Activated T-helper 2 cell treated with anti-CD3 and anti-CD28 coated beads, Interferon-gamma antibody, Interleukin-2, Interleukin-4, amounts not matched to agents 10 μg/mL and 5 μg/mL and 100 μg/mL, durations not matched to agents 14 hours and 24 hours and 36 hours (primary cell): ENCODE results near the gene MTHFR. TPM values are rescaled to one million over a fixed set of nuclear protein-coding genes. Genes with fewer than 3 reads are reported as not detected.

Experiments
- DNase-seq: peaks from one replicate; pipeline ENCODE4 v3.0.0; 2021; ENCODE audit warnings: low spot score
- H3K27ac Mint-ChIP-seq: one replicate; pipeline ENCODE4 v1.8.0; 2021; ENCODE audit warnings: mixed read lengths
- H3K27me3 Mint-ChIP-seq: one replicate; pipeline ENCODE4 v1.8.0; 2021; ENCODE audit warnings: low read depth, mixed read lengths
- H3K36me3 Mint-ChIP-seq: one replicate; pipeline ENCODE4 v1.8.0; 2021; ENCODE audit warnings: low read depth, mixed read lengths
- H3K4me1 Mint-ChIP-seq: one replicate; pipeline ENCODE4 v1.8.0; 2021; ENCODE audit warnings: low read depth, mixed read lengths
- H3K4me3 Mint-ChIP-seq: one replicate; pipeline ENCODE4 v1.8.0; 2021; ENCODE audit warnings: low read depth, mild to moderate bottlenecking, moderate library complexity, mixed read lengths
- H3K9me3 Mint-ChIP-seq: one replicate; pipeline ENCODE4 v1.8.0; 2021; ENCODE audit warnings: mixed read lengths
- intact Hi-C: fragments of 100-400 bp; cut with micrococcal nuclease; formaldehyde crosslinking; loops from one replicate; pipeline ENCODE4 v1.15.1; 2023
- total RNA-seq: library from RNA; stranded (reverse); gene quantifications from 2 replicates; pipeline ENCODE4 v1.2.3, GENCODE V29; 2022

MTHFR gene
- total RNA-seq, 1 donor from 2014 or later, result 18.8 TPM

- Mint-ChIP-seq H3K4me3 (peak within 1 kb of the TSS; percentile 96), H3K9me3 (no peaks in the 10 kb centered on the region), H3K36me3 (peaks cover 2% of the 10 kb centered on the region), H3K27ac (peak within 1 kb of the TSS; percentile 75), H3K4me1 (peaks cover 45% of the 10 kb centered on the region), H3K27me3 (peaks cover 6% of the 10 kb centered on the region)
- peak; percentile 83 for DNase-seq
- intact Hi-C loops, result loop anchor here (5.0 kb wide), 1 partner anchor 54 kb away; the partner anchor contains the start of gene MAD2L2
Observed at GRCh38 chr1:11735854-11736745, 69.7 kb downstream of the MTHFR start, which contains the start of gene AGTRAP. TSS of gene AGTRAP (plus strand) at chr1:11736136. CDS start at chr1:11736209, 73 bp downstream.

Other genes starting within 250 kb of the MTHFR start
- gene FBXO2, start 151.5 kb downstream of the MTHFR start, total RNA-seq, result 0.41 and 0.48 TPM in 2 replicates
- gene FBXO44, start 151.1 kb downstream of the MTHFR start, total RNA-seq, result 18.2 and 19.8 TPM in 2 replicates
- gene FBXO6, start 141.8 kb downstream of the MTHFR start, total RNA-seq, result 13.5 and 13.8 TPM in 2 replicates
- gene MAD2L2, start 124.8 kb downstream of the MTHFR start, total RNA-seq, result 77.1 and 78.0 TPM in 2 replicates
- 0.07 TPM in 2 replicates for gene DRAXIN, start 114.3 kb downstream of the MTHFR start, total RNA-seq
- gene AGTRAP, start 69.8 kb downstream of the MTHFR start, total RNA-seq, result 8.6 and 9.7 TPM in 2 replicates
- gene C1orf167, start 43.8 kb downstream of the MTHFR start, total RNA-seq, result not detected in 2 replicates
- 18.8 and 18.9 TPM in 2 replicates for gene CLCN6, start 227 bp upstream of the MTHFR start, total RNA-seq
- not detected in 2 replicates for gene NPPA, start 41.8 kb upstream of the MTHFR start, total RNA-seq
- not detected in 2 replicates for gene NPPB, start 53.0 kb upstream of the MTHFR start, total RNA-seq
- gene KIAA2013, start 120.5 kb upstream of the MTHFR start, total RNA-seq, result 36.2 and 37.4 TPM in 2 replicates
- 39.4 and 44.0 TPM in 2 replicates for gene PLOD1, start 128.8 kb upstream of the MTHFR start, total RNA-seq
- gene MFN2, start 174.5 kb upstream of the MTHFR start, total RNA-seq, result 67.9 and 69.5 TPM in 2 replicates
- 85.8 and 91.2 TPM in 2 replicates for gene MIIP, start 213.5 kb upstream of the MTHFR start, total RNA-seq